Small intestine (tissue), 7 donors: Measurements from ENCODE around the gene UCK2. TPM values are rescaled to one million over a fixed set of nuclear protein-coding genes. Genes with fewer than 3 reads are reported as not detected.

Experiments
- DNase-seq, 2 donors: peaks; one replicate each; pipeline versions ENCODE4 v3.0.0 to v3.0.0-alpha.2; 2013
- FAIRE-seq: peaks from 2 replicates; lab custom pipeline; 2012; peaks lifted over from hg19 to GRCh38; lab: Jason Lieb, UNC
- H3K27ac ChIP-seq, 3 donors: one replicate each; pipeline ENCODE4 v1.5.1; 2013; ENCODE audit warnings: low read length in 2 of 3, mild to moderate bottlenecking in 2 of 3, control low read depth in 1 of 3, inconsistent platforms in 1 of 3, low read depth in 1 of 3, moderate library complexity in 1 of 3
- H3K27me3 ChIP-seq, 3 donors: one replicate each; pipeline ENCODE4 v1.6.1; 2013; ENCODE audit warnings: low read length in 3 of 3, inconsistent platforms in 1 of 3; ENCODE audit not compliant: control insufficient read depth in 3 of 3, insufficient read depth in 3 of 3
- H3K36me3 ChIP-seq, 3 donors: one replicate each; pipeline ENCODE4 v1.6.1; 2013; ENCODE audit warnings: low read length in 3 of 3, inconsistent platforms in 1 of 3, low read depth in 1 of 3, mild to moderate bottlenecking in 1 of 3, moderate library complexity in 1 of 3; ENCODE audit not compliant: control insufficient read depth in 3 of 3, insufficient read depth in 2 of 3
- H3K4me1 ChIP-seq, 3 donors: one replicate each; pipeline ENCODE4 v1.6.1; 2013; ENCODE audit warnings: low read length in 2 of 3, inconsistent platforms in 1 of 3, low read depth in 1 of 3, mild to moderate bottlenecking in 1 of 3, moderate library complexity in 1 of 3; ENCODE audit not compliant: control insufficient read depth in 3 of 3, insufficient read depth in 2 of 3
- H3K4me3 ChIP-seq, 3 donors: one replicate each; pipeline ENCODE4 v1.5.1; 2013; ENCODE audit warnings: low read length in 3 of 3, control low read depth in 1 of 3, inconsistent platforms in 1 of 3, low read depth in 1 of 3, mild to moderate bottlenecking in 1 of 3, moderate library complexity in 1 of 3
- H3K9me3 ChIP-seq, 2 donors: one replicate each; pipeline ENCODE4 v1.6.1; 2013; ENCODE audit warnings: low read depth in 1 of 2, low read length in 1 of 2; ENCODE audit not compliant: control insufficient read depth in 2 of 2, insufficient read depth in 1 of 2
- WGBS, 3 donors: extraction: QIAGEN DNeasy Blood & Tissue Kit; methylation state at CpG; one replicate each; pipeline ENCODE4 v1.1.7; 2013; 5-methylcytosine and 5-hydroxymethylcytosine counted together
- polyA plus RNA-seq, 4 donors: library from polyadenylated mRNA; stranded (reverse) in 3 of 4; unstranded in 1 of 4; fragments of 200-250 nt in 3 of 4; fragments of 120-200 nt in 1 of 4; gene quantifications; one replicate each; pipeline versions ENCODE4 v1.2.1 to v1.2.3, GENCODE V29; 2013
- donor health status: healthy with polysubstance abuse.
- donor health status: control.
- donor health status: control.
- donor health status: Bipolar disorder and iron deficiency.
- donor health status: healthy.

Gene UCK2
- polyA plus RNA-seq, 4 donors = 22.2 to 37.6 (median 35.5) TPM

- Histone ChIP-seq H3K27me3 (no peaks in the 10 kb centered on the region), H3K4me1 (no peaks in the 10 kb centered on the region), H3K4me3 (no peak overlapping the region), H3K9me3 (no peaks in the 10 kb centered on the region), H3K36me3 (no peaks in the 10 kb centered on the region), H3K27ac (no peak overlapping the region)
- no peak for FAIRE-seq
- DNase-seq = no peak
- 82 to 93% (median 85%) methylated on average over 2 of the region's 2 CpGs for WGBS, 3 donors
Observed at GRCh38 chr1:165938844-165939243, 111.4 kb downstream of the UCK2 start.

GRCh38 chr1:165941531-165941930, 114.1 kb downstream of the UCK2 start:
- no peaks in the 10 kb centered on the region for H3K9me3 ChIP-seq
- H3K36me3 ChIP-seq = no peaks in the 10 kb centered on the region
- no peak overlapping the region for H3K27ac ChIP-seq
- DNase-seq = no peak
- no peak for FAIRE-seq
- no peaks in the 10 kb centered on the region for H3K4me1 ChIP-seq
- 89 to 95% (median 93%) methylated on average over 20 to 21 of the region's 21 CpGs for WGBS, 3 donors
- H3K4me3 ChIP-seq = no peak overlapping the region
- peaks cover 0 to 2% (median 0%) of the 10 kb centered on the region in 3 donors for H3K27me3 ChIP-seq

- H3K4me1 ChIP-seq = no peaks in the 10 kb centered on the region
- no peaks in the 10 kb centered on the region for H3K36me3 ChIP-seq
- FAIRE-seq (no peak), DNase-seq (no peak)
- H3K9me3 ChIP-seq = no peaks in the 10 kb centered on the region
- peaks cover 0 to 2% (median 0%) of the 10 kb centered on the region in 3 donors for H3K27me3 ChIP-seq
- WGBS, 3 donors = 74 to 80% (median 76%) methylated on average over 4 of the region's 4 CpGs
- H3K4me3 ChIP-seq = no peak overlapping the region
- no peak overlapping the region for H3K27ac ChIP-seq
Observed at GRCh38 chr1:165942062-165942461, 114.6 kb downstream of the UCK2 start.

GRCh38 chr1:165942927-165943597, 115.6 kb downstream of the UCK2 start:
- Histone ChIP-seq H3K4me1 (no peaks in the 10 kb centered on the region), H3K4me3 (no peak overlapping the region), H3K36me3 (no peaks in the 10 kb centered on the region), H3K9me3 (no peaks in the 10 kb centered on the region), H3K27ac (no peak overlapping the region), H3K27me3 (peaks cover 0 to 2% (median 0%) of the 10 kb centered on the region in 3 donors)
- FAIRE-seq = no peak
- no peak for DNase-seq
- WGBS, 3 donors = 75 to 82% (median 78%) methylated on average over 3 of the region's 3 CpGs

DNA sequence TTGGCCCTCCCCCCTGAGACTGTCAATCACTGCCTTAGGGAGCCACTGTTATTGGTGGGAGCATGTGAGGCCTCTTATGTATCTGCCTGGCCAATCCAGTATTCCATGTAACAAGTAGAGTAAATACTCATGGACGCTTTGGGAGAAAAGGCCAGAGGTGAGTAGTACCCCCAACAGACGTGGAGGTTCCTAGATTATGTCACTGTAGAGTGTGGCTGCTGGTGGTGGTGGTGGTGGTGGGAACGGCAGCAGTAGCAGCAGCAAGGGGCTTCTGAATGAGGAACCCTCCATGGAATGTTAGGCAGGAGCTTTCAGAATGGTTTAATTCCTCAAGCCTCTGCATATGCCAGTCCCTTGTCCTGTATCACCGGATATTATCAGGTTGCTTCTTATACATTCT, 118.5 kb downstream of the UCK2 start:
- Histone ChIP-seq H3K27me3 (peaks cover 0 to 2% (median 0%) of the 10 kb centered on the region in 3 donors), H3K27ac (no peak overlapping the region), H3K9me3 (no peaks in the 10 kb centered on the region), H3K36me3 (no peaks in the 10 kb centered on the region), H3K4me1 (no peaks in the 10 kb centered on the region), H3K4me3 (no peak overlapping the region)
- DNase-seq (no peak), FAIRE-seq (no peak)
- WGBS, 3 donors = 75 to 79% (median 76%) methylated on average over 4 of the region's 4 CpGs

- WGBS, 3 donors = 87 to 90% (median 88%) methylated on average over 6 of the region's 6 CpGs
- Histone ChIP-seq H3K4me1 (no peaks in the 10 kb centered on the region), H3K27me3 (peaks cover 0 to 2% (median 0%) of the 10 kb centered on the region in 3 donors), H3K27ac (no peak overlapping the region), H3K36me3 (no peaks in the 10 kb centered on the region), H3K4me3 (no peak overlapping the region), H3K9me3 (no peaks in the 10 kb centered on the region)
- FAIRE-seq (no peak), DNase-seq (no peak)
Observed at GRCh38 chr1:165947797-165948455, 120.5 kb downstream of the UCK2 start.

DNA sequence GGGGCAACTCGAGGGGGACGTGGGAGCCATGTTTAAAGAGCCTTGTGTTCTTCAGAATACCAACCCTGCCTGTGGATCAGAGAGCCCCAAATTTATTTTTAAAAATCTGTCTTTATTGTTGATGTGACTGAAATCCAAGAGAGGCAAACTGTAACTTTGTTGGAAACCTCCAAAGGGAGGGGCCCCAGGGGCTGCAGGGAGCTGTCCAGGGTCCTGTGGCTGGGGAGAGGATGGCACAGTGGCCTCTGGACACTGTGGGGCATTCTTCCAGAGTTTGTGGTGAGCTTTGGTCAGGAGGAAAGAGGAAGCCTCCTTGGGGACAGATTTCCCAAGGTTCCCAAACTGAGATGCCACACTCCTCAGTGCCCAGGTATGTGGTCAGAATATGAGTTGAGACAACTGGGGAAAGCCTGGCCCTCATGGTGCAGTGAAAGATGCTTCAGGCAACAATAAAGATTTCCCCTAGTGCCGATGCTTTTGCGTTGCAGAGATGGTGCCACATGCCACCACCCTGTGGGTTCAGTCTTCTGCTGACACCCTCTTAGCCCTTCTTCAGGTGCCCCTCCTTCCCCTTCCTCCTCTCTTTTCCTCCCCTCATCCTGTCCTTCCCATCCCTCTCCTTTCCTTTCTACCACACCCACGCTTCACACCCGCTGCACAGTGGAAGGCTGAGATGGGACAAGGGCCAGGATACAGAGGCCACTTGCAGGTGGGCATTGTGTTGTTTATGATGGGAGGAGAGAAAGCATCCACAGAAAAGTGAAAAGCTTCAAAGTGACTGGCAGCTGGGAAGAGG, 122.1 kb downstream of the UCK2 start:
- H3K4me1 ChIP-seq = no peaks in the 10 kb centered on the region
- no peaks in the 10 kb centered on the region for H3K36me3 ChIP-seq
- no peaks in the 10 kb centered on the region for H3K9me3 ChIP-seq
- no peak overlapping the region for H3K27ac ChIP-seq
- no peak overlapping the region for H3K4me3 ChIP-seq
- H3K27me3 ChIP-seq = no peaks in the 10 kb centered on the region
- 60 to 70% (median 63%) methylated on average over 6 of the region's 6 CpGs for WGBS, 3 donors
- FAIRE-seq = no peak
- peak in 1 of 2 donors; percentile 11 for DNase-seq

DNA sequence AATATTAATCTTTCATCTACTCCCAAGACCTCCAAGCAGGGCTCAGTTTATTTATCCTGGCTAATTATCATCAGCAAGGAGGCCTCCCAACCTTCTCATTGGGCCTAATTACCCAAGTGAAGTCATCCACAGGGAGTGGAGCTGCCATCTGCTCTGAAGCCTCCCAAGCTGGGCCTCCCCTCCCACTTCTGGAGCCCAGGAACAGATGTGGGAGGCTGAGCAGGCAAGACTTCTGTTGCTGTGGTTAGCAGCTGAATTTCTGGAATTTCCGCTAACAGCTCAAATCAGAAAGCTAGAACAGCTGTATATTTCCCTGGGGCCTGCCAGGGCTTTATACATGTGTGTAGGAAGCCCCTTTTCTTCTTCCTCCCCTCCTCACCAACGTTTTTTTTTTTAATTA, 127.5 kb downstream of the UCK2 start:
- H3K27me3 ChIP-seq = no peaks in the 10 kb centered on the region
- 45 to 50% (median 47%) methylated on average over 2 of the region's 2 CpGs for WGBS, 3 donors
- no peak for FAIRE-seq
- no peaks in the 10 kb centered on the region for H3K9me3 ChIP-seq
- H3K36me3 ChIP-seq = no peaks in the 10 kb centered on the region
- H3K4me1 ChIP-seq = no peaks in the 10 kb centered on the region
- H3K4me3 ChIP-seq = no peak overlapping the region
- no peak overlapping the region for H3K27ac ChIP-seq
- DNase-seq = no peak
